ENCODE data around the gene GJD3.

DNA sequence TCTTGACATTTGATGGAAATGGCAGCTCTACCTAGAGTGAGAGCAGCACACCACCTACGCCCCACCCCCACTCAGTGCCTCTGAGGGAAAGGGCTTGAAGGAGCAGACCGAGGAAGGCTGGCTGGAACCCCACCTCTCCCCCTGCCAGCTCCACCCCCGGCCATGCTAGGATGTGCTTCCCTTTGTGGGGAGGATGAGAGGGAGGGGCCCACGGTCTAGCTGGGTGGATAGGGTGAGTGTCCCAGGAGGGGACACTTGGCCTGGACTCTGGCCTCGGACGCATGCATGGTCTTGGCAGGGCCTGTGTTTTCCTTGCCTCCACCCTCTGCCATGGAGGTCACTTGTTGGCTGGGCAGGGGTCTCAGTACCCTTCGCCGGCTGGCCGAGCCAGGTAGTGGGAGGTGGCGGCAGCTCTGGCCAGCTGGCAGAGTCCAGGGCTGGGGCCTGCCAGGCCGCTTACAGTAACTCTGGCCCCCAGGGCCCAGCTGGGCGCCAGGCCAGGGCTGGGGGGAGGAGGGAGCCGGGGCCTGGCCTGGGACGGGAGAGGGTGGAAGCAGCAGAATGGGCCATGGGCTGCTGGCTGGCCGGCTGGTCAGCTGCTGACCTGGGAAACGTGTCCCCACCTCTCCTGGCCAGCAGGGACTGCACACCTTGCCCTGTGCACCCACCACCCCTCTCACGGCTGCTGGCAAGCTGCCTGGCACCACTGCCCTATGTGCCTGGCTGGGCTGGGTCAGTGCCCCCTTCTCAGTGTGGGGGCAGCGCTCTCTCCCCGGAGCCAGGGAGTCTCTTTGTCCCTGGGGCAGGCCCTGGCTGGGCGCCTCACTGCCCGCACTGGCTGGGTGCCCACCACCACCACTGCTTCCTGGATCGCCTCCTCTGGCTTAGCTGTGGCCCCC lies 32.5 kb downstream of the GJD3 start:
- TF ChIP-seq, protein P1, sequence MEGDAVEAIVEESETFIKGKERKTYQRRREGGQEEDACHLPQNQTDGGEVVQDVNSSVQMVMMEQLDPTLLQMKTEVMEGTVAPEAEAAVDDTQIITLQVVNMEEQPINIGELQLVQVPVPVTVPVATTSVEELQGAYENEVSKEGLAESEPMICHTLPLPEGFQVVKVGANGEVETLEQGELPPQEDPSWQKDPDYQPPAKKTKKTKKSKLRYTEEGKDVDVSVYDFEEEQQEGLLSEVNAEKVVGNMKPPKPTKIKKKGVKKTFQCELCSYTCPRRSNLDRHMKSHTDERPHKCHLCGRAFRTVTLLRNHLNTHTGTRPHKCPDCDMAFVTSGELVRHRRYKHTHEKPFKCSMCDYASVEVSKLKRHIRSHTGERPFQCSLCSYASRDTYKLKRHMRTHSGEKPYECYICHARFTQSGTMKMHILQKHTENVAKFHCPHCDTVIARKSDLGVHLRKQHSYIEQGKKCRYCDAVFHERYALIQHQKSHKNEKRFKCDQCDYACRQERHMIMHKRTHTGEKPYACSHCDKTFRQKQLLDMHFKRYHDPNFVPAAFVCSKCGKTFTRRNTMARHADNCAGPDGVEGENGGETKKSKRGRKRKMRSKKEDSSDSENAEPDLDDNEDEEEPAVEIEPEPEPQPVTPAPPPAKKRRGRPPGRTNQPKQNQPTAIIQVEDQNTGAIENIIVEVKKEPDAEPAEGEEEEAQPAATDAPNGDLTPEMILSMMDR (IDR thresholded peaks at IDR 0.05): no peak
- TF ChIP-seq POLR2A (IDR thresholded peaks at IDR 0.05): no peak
